Endodermal cell (in vitro differentiated cells): ENCODE data around the gene TCF12. TPM values are rescaled to one million over a fixed set of nuclear protein-coding genes. Genes with fewer than 3 reads are reported as not detected.

Source experiments
- DNase-seq: peaks from one replicate; pipeline ENCODE4 v3.0.0-alpha.2; 2017
- H3K27ac ChIP-seq: 2 replicates; pipeline ENCODE4 v1.5.1; 2013; ENCODE audit warnings: mild to moderate bottlenecking, low read depth, low read length, moderate library complexity
- H3K27me3 ChIP-seq: 2 replicates; pipeline ENCODE4 v1.6.1; 2013; ENCODE audit warnings: mild to moderate bottlenecking, low read length, moderate library complexity; ENCODE audit not compliant: insufficient read depth, control insufficient read depth, poor library complexity, severe bottlenecking
- H3K36me3 ChIP-seq: 2 replicates; pipeline ENCODE4 v1.7.0; 2013; ENCODE audit warnings: mild to moderate bottlenecking, low read length, moderate library complexity; ENCODE audit not compliant: control insufficient read depth, insufficient read depth
- H3K4me1 ChIP-seq: one replicate; pipeline ENCODE4 v1.7.0; 2013; ENCODE audit warnings: low read length; ENCODE audit not compliant: control insufficient read depth, insufficient read depth
- H3K4me3 ChIP-seq: 2 replicates; pipeline ENCODE4 v1.5.1; 2013; ENCODE audit warnings: mild to moderate bottlenecking, low read length, moderate library complexity
- H3K9ac ChIP-seq: 2 replicates; pipeline ENCODE4 v1.6.1; 2013; ENCODE audit warnings: mild to moderate bottlenecking, low read length, moderate library complexity; ENCODE audit not compliant: poor library complexity, severe bottlenecking; ENCODE audit errors: extremely low read depth
- H3K9me3 ChIP-seq: 2 replicates; pipeline ENCODE4 v1.6.1; 2013; ENCODE audit warnings: mild to moderate bottlenecking, low read length, moderate library complexity; ENCODE audit not compliant: control insufficient read depth
- H3K27ac Mint-ChIP-seq: 2 replicates; pipeline ENCODE4 v1.8.0; 2020; ENCODE audit warnings: mixed read lengths
- H3K27me3 Mint-ChIP-seq: 2 replicates; pipeline ENCODE4 v1.8.0; 2021; ENCODE audit warnings: mild to moderate bottlenecking, mixed read lengths; ENCODE audit not compliant: insufficient read depth
- H3K36me3 Mint-ChIP-seq: 2 replicates; pipeline ENCODE4 v1.8.0; 2020; ENCODE audit warnings: low read depth, mixed read lengths
- H3K4me1 Mint-ChIP-seq: 2 replicates; pipeline ENCODE4 v1.8.0; 2020; ENCODE audit warnings: mixed read lengths
- H3K4me3 Mint-ChIP-seq: 2 replicates; pipeline ENCODE4 v1.8.0; 2020; ENCODE audit warnings: mild to moderate bottlenecking, moderate library complexity, mixed read lengths
- H3K9me3 Mint-ChIP-seq: 2 replicates; pipeline ENCODE4 v1.8.0; 2020; ENCODE audit warnings: mild to moderate bottlenecking, mixed read lengths
- WGBS, 2 experiments: methylation state at CpG; one replicate each; pipeline versions ENCODE4 v1.1.5 to v1.1.7; 2013; ENCODE audit warnings: missing lambda C conversion rate in 2 of 2, mixed read lengths in 1 of 2; ENCODE audit not compliant: insufficient coverage in 1 of 2, insufficient read length in 1 of 2; 5-methylcytosine and 5-hydroxymethylcytosine counted together
- total RNA-seq, 2 donors: library from RNA; stranded (reverse); fragmentation: NEBNext Ultra II Directional in 1 of 2; extraction: Animal tissue kit (Norgen Biotek cat#: 25700) in 1 of 2; gene quantifications; 2 replicates in 1 of 2; 3 replicates in 1 of 2; pipeline ENCODE4 v1.2.1, GENCODE V29; 2021
- TF ChIP-seq, protein P1 (sequence below): fragments of 200-600 bp; sonication (generic); conservative IDR thresholded peaks from 2 replicates; pipeline ENCODE4 v1.5.0; 2021; ENCODE audit warnings: antibody characterized with exemption, mild to moderate bottlenecking

Gene TCF12
- total RNA-seq, 2 donors from 2014 or later = 103 to 121 TPM

DNA sequence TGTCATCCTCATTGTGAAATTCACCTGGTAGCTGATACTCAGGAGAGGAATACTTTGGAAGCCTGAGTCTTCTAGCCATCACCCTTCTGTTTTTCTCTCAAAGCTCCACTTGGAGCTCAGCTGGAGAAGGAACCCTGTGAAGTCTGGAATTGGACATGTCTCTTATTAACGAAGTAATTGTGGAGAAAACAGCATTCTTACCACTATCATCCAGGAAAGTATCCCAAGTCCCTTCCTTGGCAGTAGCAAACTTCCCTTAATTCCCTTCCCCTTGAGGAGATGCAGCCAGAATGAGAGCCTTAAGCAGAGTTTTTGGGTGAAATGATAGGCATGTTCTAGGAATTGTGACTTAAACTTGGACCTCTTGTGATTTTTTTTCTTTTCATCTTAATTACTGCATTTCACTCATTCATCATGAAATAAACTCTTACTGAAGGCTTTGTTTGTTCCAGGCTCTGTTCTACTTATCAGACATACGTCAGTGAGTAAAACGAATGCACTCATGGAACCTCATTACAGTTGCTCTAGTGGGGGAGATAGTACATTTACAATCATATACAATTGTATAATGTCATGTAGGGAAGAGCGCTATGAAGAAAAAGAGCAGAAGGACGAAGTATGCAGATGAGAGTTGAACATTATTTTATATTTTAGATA lies 30.5 kb upstream of the TCF12 start:
- Histone ChIP-seq H3K4me3 (peak overlapping the region; percentile 86), H3K9me3 (no peaks in the 10 kb centered on the region), H3K27me3 (peaks cover 31% of the 10 kb centered on the region), H3K36me3 (no peaks in the 10 kb centered on the region), H3K4me1 (no peaks in the 10 kb centered on the region), H3K27ac (peak overlapping the region; percentile 94), H3K9ac (peak overlapping the region; percentile 84)
- Mint-ChIP-seq H3K27ac (peak overlapping the region; percentile 91), H3K4me1 (peaks cover 33% of the 10 kb centered on the region), H3K4me3 (peak overlapping the region; percentile 73), H3K27me3 (peaks cover 18% of the 10 kb centered on the region), H3K36me3 (no peaks in the 10 kb centered on the region), H3K9me3 (no peaks in the 10 kb centered on the region)
- WGBS, 2 experiments = 64 to 95% methylated on average over 2 to 5 of the region's 5 CpGs
- TF ChIP-seq, protein P1, sequence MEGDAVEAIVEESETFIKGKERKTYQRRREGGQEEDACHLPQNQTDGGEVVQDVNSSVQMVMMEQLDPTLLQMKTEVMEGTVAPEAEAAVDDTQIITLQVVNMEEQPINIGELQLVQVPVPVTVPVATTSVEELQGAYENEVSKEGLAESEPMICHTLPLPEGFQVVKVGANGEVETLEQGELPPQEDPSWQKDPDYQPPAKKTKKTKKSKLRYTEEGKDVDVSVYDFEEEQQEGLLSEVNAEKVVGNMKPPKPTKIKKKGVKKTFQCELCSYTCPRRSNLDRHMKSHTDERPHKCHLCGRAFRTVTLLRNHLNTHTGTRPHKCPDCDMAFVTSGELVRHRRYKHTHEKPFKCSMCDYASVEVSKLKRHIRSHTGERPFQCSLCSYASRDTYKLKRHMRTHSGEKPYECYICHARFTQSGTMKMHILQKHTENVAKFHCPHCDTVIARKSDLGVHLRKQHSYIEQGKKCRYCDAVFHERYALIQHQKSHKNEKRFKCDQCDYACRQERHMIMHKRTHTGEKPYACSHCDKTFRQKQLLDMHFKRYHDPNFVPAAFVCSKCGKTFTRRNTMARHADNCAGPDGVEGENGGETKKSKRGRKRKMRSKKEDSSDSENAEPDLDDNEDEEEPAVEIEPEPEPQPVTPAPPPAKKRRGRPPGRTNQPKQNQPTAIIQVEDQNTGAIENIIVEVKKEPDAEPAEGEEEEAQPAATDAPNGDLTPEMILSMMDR = no peak
- DNase-seq = no peak

DNA sequence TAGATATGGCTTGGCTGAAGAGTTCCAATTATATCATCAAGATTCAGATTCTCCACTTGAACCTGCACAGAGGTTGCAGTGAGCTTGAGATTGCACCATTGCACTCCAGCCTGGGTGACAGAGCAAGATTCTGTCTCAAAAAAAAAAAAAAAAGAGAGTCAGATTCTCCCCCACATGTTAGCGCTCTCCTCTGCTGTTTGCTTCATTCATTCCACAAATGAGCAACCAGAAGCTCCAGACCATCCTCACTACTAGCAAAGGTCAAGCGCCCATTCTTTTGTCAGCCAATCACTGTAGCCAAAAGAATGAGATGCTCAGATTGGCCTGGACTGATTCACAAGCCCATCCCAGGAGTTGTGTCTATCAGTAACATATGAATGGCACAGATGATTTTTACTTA lies 28.4 kb upstream of the TCF12 start:
- no peaks in the 10 kb centered on the region for H3K9me3 ChIP-seq
- no peak overlapping the region for H3K27ac ChIP-seq
- H3K4me3 ChIP-seq = no peak overlapping the region
- Mint-ChIP-seq H3K4me1 (peaks cover 40% of the 10 kb centered on the region), H3K9me3 (no peaks in the 10 kb centered on the region), H3K4me3 (no peak overlapping the region), H3K36me3 (no peaks in the 10 kb centered on the region), H3K27me3 (peaks cover 35% of the 10 kb centered on the region), H3K27ac (no peak overlapping the region)
- TF ChIP-seq, protein P1 = no peak
- DNase-seq = no peak
- H3K27me3 ChIP-seq = peaks cover 52% of the 10 kb centered on the region
- WGBS, 2 experiments = 90 to 100% methylated on average over 1 to 2 of the region's 2 CpGs
- H3K36me3 ChIP-seq = no peaks in the 10 kb centered on the region
- H3K9ac ChIP-seq = no peak overlapping the region
- no peaks in the 10 kb centered on the region for H3K4me1 ChIP-seq

DNA sequence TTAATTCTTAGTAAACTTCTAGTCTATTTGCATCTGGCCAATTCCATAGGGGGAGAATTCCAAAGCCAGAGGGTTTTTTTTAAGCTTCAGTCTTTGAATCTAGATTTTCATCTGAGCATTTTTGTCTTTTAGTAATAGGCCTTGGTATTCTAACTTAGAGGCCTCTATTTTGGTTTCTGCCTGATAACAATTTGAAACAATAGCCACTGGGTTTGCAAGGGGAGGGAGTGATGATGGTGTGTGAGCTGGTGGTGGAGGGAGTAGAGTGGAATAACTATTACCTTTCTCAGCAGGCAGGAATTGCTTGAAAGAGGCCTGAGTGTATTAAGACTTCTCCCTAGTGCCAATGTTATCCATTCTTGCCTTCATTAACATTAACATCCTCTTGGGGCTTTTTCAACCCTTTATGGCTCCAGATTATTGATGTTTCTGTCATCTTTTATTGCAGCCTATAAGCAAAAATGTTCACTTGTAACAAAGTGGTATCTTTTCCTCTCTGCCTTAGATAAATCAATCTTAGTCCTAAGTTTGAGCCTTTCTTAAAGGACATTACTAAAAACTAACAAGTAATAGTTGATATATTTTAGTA lies 26.5 kb upstream of the TCF12 start:
- no peak overlapping the region for H3K27ac Mint-ChIP-seq
- no peak overlapping the region for H3K4me3 ChIP-seq
- H3K27me3 Mint-ChIP-seq = peaks cover 48% of the 10 kb centered on the region
- no peak overlapping the region for H3K4me3 Mint-ChIP-seq
- peaks cover 34% of the 10 kb centered on the region for H3K4me1 Mint-ChIP-seq
- H3K9me3 ChIP-seq = no peaks in the 10 kb centered on the region
- H3K36me3 Mint-ChIP-seq = no peaks in the 10 kb centered on the region
- no peak overlapping the region for H3K27ac ChIP-seq
- H3K9me3 Mint-ChIP-seq = peaks cover 2% of the 10 kb centered on the region
- H3K4me1 ChIP-seq = no peaks in the 10 kb centered on the region
- H3K36me3 ChIP-seq = no peaks in the 10 kb centered on the region
- peaks cover 65% of the 10 kb centered on the region for H3K27me3 ChIP-seq
- H3K9ac ChIP-seq = no peak overlapping the region
- TF ChIP-seq, protein P1 = no peak
- peak; percentile 55 for DNase-seq
